K562 (cell line): ENCODE results near the gene RPLP2. TPM values are rescaled to one million over a fixed set of nuclear protein-coding genes. Genes with fewer than 3 reads are reported as not detected.

Source experiments
- ATAC-seq: fragments of 200-7000 bp; cut with Tn5 transposase; 3 replicates; pipeline ENCODE4 v1.9.1; 2020; ENCODE audit warnings: moderate library complexity
- BruUV-seq: library from RNA; stranded (reverse); fragments of 400-500 nt; replicated peaks from 2 replicates; lab custom pipeline; 2021; lab: Mats Ljungman, UMichigan
- CTCF ChIA-PET: fragments of 300-600 bp; formaldehyde crosslinking; extraction: SDS; loops from one replicate; lab custom pipeline; 2021; ENCODE audit warnings: low intra/inter-chr PET ratio; lab: Yijun Ruan, JAX
- POLR2A ChIA-PET: fragments of 300-600, 350-650 bp; sonication (Branson Sonifier 250); formaldehyde crosslinking; extraction: SDS; loops from one replicate; lab custom pipeline; 2021; ENCODE audit warnings: antibody characterized with exemption, inconsistent platforms; lab: Yijun Ruan, JAX
- DNase-seq, 4 experiments: peaks; one replicate each; pipeline versions ENCODE4 v3.0.0 to v3.0.0-alpha.2; 2011 to 2018; ENCODE audit warnings: low spot score in 3 of 4, mixed read lengths in 3 of 4; ENCODE audit errors: extremely low read depth in 1 of 4
- FAIRE-seq: peaks from 2 replicates; lab custom pipeline; 2011; peaks lifted over from hg19 to GRCh38; lab: Jason Lieb, UNC
- H2AFZ ChIP-seq: 2 replicates; pipeline ENCODE4 v1.6.0; 2011; ENCODE audit warnings: low read depth, low read length, control low read depth, inconsistent platforms
- H3K27ac ChIP-seq: fragments of 200-600 bp; 3 replicates; pipeline ENCODE4 v1.8.0; 2011; ENCODE audit warnings: low read depth, mild to moderate bottlenecking, control low read depth, inconsistent platforms, low read length, moderate library complexity, mixed read lengths; ENCODE audit errors: extremely low read depth
- H3K27me3 ChIP-seq, 2 experiments: fragments of 300-600 bp in 1 of 2; 2 replicates in 1 of 2; 3 replicates in 1 of 2; pipeline versions ENCODE4 v1.6.0 to v1.8.0; 2011; ENCODE audit warnings: inconsistent platforms in 2 of 2, low read length in 2 of 2, mild to moderate bottlenecking in 1 of 2, mixed read lengths in 1 of 2, moderate library complexity in 1 of 2; ENCODE audit not compliant: control insufficient read depth in 2 of 2, insufficient read depth in 2 of 2
- H3K36me3 ChIP-seq: fragments of 300-600 bp; 3 replicates; pipeline ENCODE4 v1.8.0; 2011; ENCODE audit warnings: mild to moderate bottlenecking, low read length, inconsistent platforms; ENCODE audit not compliant: control insufficient read depth, insufficient read depth
- H3K4me1 ChIP-seq, 2 experiments: fragments of 200-600 bp in 1 of 2; replicated peaks in 1 of 2; 2 replicates in 1 of 2; 3 replicates in 1 of 2; pipeline versions ENCODE4 v1.5.1 to v1.8.0; 2011; ENCODE audit warnings: inconsistent platforms in 2 of 2, low read length in 2 of 2, mild to moderate bottlenecking in 1 of 2, mixed read lengths in 1 of 2, moderate library complexity in 1 of 2; ENCODE audit not compliant: control insufficient read depth in 2 of 2, insufficient read depth in 2 of 2
- H3K4me2 ChIP-seq: 2 replicates; pipeline ENCODE4 v1.6.1; 2011; ENCODE audit warnings: low read length, control low read depth, inconsistent platforms, mixed read lengths; ENCODE audit not compliant: insufficient read depth
- H3K4me3 ChIP-seq: fragments of 200-600 bp; sonication (generic), shearing (Covaris generic); 2 replicates; pipeline ENCODE4 v1.5.1; 2016; ENCODE audit warnings: control low read depth, inconsistent platforms
- H3K79me2 ChIP-seq: fragments of 200-600 bp; 3 replicates; pipeline ENCODE4 v1.8.0; 2011; ENCODE audit warnings: low read length, inconsistent platforms; ENCODE audit not compliant: control insufficient read depth, insufficient read depth
- H3K9ac ChIP-seq, 2 experiments: 2 replicates each; pipeline versions ENCODE4 v1.6.0 to v1.6.1; 2011; ENCODE audit warnings: low read depth in 2 of 2, low read length in 2 of 2, control low read depth in 1 of 2, inconsistent platforms in 1 of 2, mild to moderate bottlenecking in 1 of 2, mixed read lengths in 1 of 2; ENCODE audit not compliant: insufficient read depth in 1 of 2
- H3K9me1 ChIP-seq: one replicate; pipeline ENCODE4 v1.6.0; 2011; ENCODE audit warnings: inconsistent platforms, mild to moderate bottlenecking, low read length, moderate library complexity; ENCODE audit not compliant: control insufficient read depth, insufficient read depth
- H3K9me3 ChIP-seq: replicated peaks from 2 replicates; pipeline ENCODE4 v1.5.1; 2011; ENCODE audit warnings: low read depth, low read length, inconsistent platforms; ENCODE audit not compliant: control insufficient read depth, insufficient read depth
- H4K20me1 ChIP-seq: replicated peaks from 2 replicates; pipeline ENCODE4 v1.6.1; 2011; ENCODE audit warnings: low read length, inconsistent platforms, mixed read lengths; ENCODE audit not compliant: control insufficient read depth, insufficient read depth
- ATF6 ChIP-seq: sonication (generic); formaldehyde crosslinking; IDR thresholded peaks from 2 replicates; pipeline ENCODE4 v1.4.0; 2020; ENCODE audit warnings: mild to moderate bottlenecking, missing genetic modification reagents
- CBFB ChIP-seq: sonication (generic); formaldehyde crosslinking; IDR thresholded peaks from 2 replicates; pipeline ENCODE4 v1.4.0; 2020; ENCODE audit warnings: mild to moderate bottlenecking, missing genetic modification reagents
- ESRRA ChIP-seq: fragments of 450-650 bp; IDR thresholded peaks from 2 replicates; pipeline ENCODE4 v1.6.1; 2014; ENCODE audit warnings: low read depth, mild to moderate bottlenecking, moderate library complexity, borderline replicate concordance
- NELFE ChIP-seq: IDR thresholded peaks from 2 replicates; pipeline ENCODE4 v1.6.1; 2011; ENCODE audit warnings: mild to moderate bottlenecking; ENCODE audit not compliant: insufficient read depth, insufficient read length
- POLR2A ChIP-seq: fragments of 450-650 bp; conservative IDR thresholded peaks from 2 replicates; pipeline ENCODE4 v1.6.1; 2016
- POLR2B ChIP-seq: fragments of 450-650 bp; IDR thresholded peaks from 2 replicates; pipeline ENCODE4 v1.6.1; 2018; ENCODE audit warnings: low read depth; ENCODE audit not compliant: partially characterized antibody
- WGBS: fragments of 100-300 bp; shearing (Covaris generic); methylation state at CpG from one replicate; pipeline ENCODE4 v1.1.6; 2016; ENCODE audit warnings: low coverage, mixed read lengths; ENCODE audit not compliant: insufficient coverage; ENCODE audit errors: missing lambda C conversion rate; 5-methylcytosine and 5-hydroxymethylcytosine counted together
- in situ Hi-C: fragments of 300-500 bp; cut with MboI; formaldehyde crosslinking; loops from 4 replicates; pipeline ENCODE4 v1.15.0; 2018; ENCODE audit warnings: inconsistent platforms, mixed read lengths
- intact Hi-C: fragments of 100-400 bp; cut with micrococcal nuclease; formaldehyde crosslinking; loops from 2 replicates; pipeline ENCODE4 v1.14.2; 2022
- polyA plus RNA-seq, 8 experiments: library from polyadenylated mRNA; depleted of rRNA in 4 of 8; stranded (reverse) in 5 of 8; unstranded in 3 of 8; fragments of >200 nt; fragmentation: Nextera tagmentation in 2 of 8; fragmentation: Illumina TruSeq in 1 of 8; extraction: Ambion mirVana in 2 of 8; extraction: Trizol in 1 of 8; gene quantifications; 2 replicates each; pipeline versions ENCODE4 v1.2.1 to v1.2.3, GENCODE V29; 2011 to 2014; ENCODE audit warnings: inconsistent platforms in 1 of 8, missing spikeins in 1 of 8
- total RNA-seq, 7 experiments: library from RNA; depleted of rRNA in 6 of 7; stranded (reverse); fragments of >200 nt in 6 of 7; fragmentation: Illumina TruSeq in 2 of 7; extraction: Trizol in 2 of 7; gene quantifications; 2 replicates each; pipeline versions ENCODE4 v1.2.1 to v1.2.3, GENCODE V29; 2011 to 2021; ENCODE audit warnings: low replicate concordance in 1 of 7

The RPLP2 gene
- total and polyA plus RNA-seq, 9 of the 15 experiments (the other 6 are each of a cell fraction or from before 2014, with no cell fraction given): 528 to 3,807 (median 1,633) TPM

- TF ChIP-seq ATF6 (CRISPR knock-in tag) (no peak), ESRRA (no peak), CBFB (CRISPR knock-in tag) (no peak)
Observed at GRCh38 chr11:760236-760635, 49.5 kb upstream of the RPLP2 start (continued).

GRCh38 chr11:761526-762108 is 48.1 kb upstream of the RPLP2 start:
- no peak overlapping the region for H3K4me2 ChIP-seq
- no TSS peak for BruUV-seq
- peaks cover 8 to 30% of the 10 kb centered on the region in 2 experiments; a peak in 4 of 5 replicates for H3K4me1 ChIP-seq
- no peak overlapping the region for H2AFZ ChIP-seq
- peaks cover 36% of the 10 kb centered on the region for H4K20me1 ChIP-seq
- ChIA-PET CTCF (no interaction called here), POLR2A (interaction anchor here (0.6 to 10.4 kb wide), 9 partner anchors 9 to 213 kb away, joined by 3 to 88 read pairs (median 4); partner anchors contain the start of genes DEAF1, TALDO1 and TMEM80)
- WGBS: 60% methylated on average over 6 of the region's 8 CpGs
- TF ChIP-seq POLR2B (peak; percentile 32), NELFE (no peak), POLR2A (0 out of 2 replicates have a peak, but pooled peaks have one; percentile 53)
- H3K79me2 ChIP-seq: peaks cover 15% of the 10 kb centered on the region
- peak; percentile 78 for FAIRE-seq
- H3K36me3 ChIP-seq: peaks cover 97% of the 10 kb centered on the region
- in situ Hi-C loops: no loop called here
- H3K9ac ChIP-seq: no peak overlapping the region
- H3K9me3 ChIP-seq: no peaks in the 10 kb centered on the region
- no peak overlapping the region for H3K27ac ChIP-seq
- ATAC-seq: 0 out of 3 replicates have a peak, but pooled peaks have one; percentile 4
- H3K9me1 ChIP-seq: peaks cover 8% of the 10 kb centered on the region
- intact Hi-C loops: no loop called here
- no peak overlapping the region for H3K4me3 ChIP-seq
- no peak for DNase-seq
- no peaks in the 10 kb centered on the region for H3K27me3 ChIP-seq
